Measurements from ENCODE around the gene RBFOX1.

The RBFOX1 gene

GRCh38 chr16:7644811-7645210 lies 312.2 kb downstream of the RBFOX1 start:
- no peak overlapping the region for H3K4me3 ChIP-seq (ENCODE audit: low read depth, low read length, poor library complexity, severe bottlenecking)
- no peaks in the 10 kb centered on the region for H3K9me3 ChIP-seq (ENCODE audit: low read length)
- no peaks in the 10 kb centered on the region for H4K20me1 ChIP-seq (ENCODE audit: insufficient read depth, low read length)
- H3K4me2 ChIP-seq (ENCODE audit: low read length) = no peak overlapping the region
- TF ChIP-seq CTCF (IDR thresholded peaks at IDR 0.05; ENCODE audit: low read length) (no peak), EZH2 (IDR thresholded peaks at IDR 0.05; ENCODE audit: borderline replicate concordance, low read length) (no peak)
- no peaks in the 10 kb centered on the region for H3K27me3 ChIP-seq (ENCODE audit: insufficient read depth, low read length)
- no peaks in the 10 kb centered on the region for H3K9me2 ChIP-seq (ENCODE audit: low read depth, low read length)
- no peak overlapping the region for H3K27ac ChIP-seq (ENCODE audit: low read depth, low read length, poor library complexity, severe bottlenecking)
- H3K36me3 ChIP-seq (ENCODE audit: insufficient read depth, low read length) = no peaks in the 10 kb centered on the region
- H2AFZ ChIP-seq (ENCODE audit: low read length) = no peak overlapping the region
- no peaks in the 10 kb centered on the region for H3F3A ChIP-seq (ENCODE audit: insufficient read depth, low read length)
- no peak overlapping the region for H3K9ac ChIP-seq (ENCODE audit: low read length)
- no peaks in the 10 kb centered on the region for H3K4me1 ChIP-seq (ENCODE audit: insufficient read depth, low read length, severe bottlenecking)
- H3K79me2 ChIP-seq (ENCODE audit: insufficient read depth, low read length) = no peaks in the 10 kb centered on the region

- Histone ChIP-seq H3F3A (ENCODE audit: insufficient read depth, low read length) (no peaks in the 10 kb centered on the region), H3K4me3 (ENCODE audit: low read depth, low read length, poor library complexity, severe bottlenecking) (no peak overlapping the region), H3K27me3 (ENCODE audit: insufficient read depth, low read length) (no peaks in the 10 kb centered on the region), H3K79me2 (ENCODE audit: insufficient read depth, low read length) (no peaks in the 10 kb centered on the region), H3K4me2 (ENCODE audit: low read length) (no peak overlapping the region), H2AFZ (ENCODE audit: low read length) (no peak overlapping the region), H3K27ac (ENCODE audit: low read depth, low read length, poor library complexity, severe bottlenecking) (no peak overlapping the region), H3K4me1 (ENCODE audit: insufficient read depth, low read length, severe bottlenecking) (no peaks in the 10 kb centered on the region), H3K9me2 (ENCODE audit: low read depth, low read length) (no peaks in the 10 kb centered on the region), H3K36me3 (ENCODE audit: insufficient read depth, low read length) (no peaks in the 10 kb centered on the region), H3K9ac (ENCODE audit: low read length) (no peak overlapping the region), H4K20me1 (ENCODE audit: insufficient read depth, low read length) (no peaks in the 10 kb centered on the region), H3K9me3 (ENCODE audit: low read length) (no peaks in the 10 kb centered on the region)
- TF ChIP-seq CTCF (IDR thresholded peaks at IDR 0.05; ENCODE audit: low read length) (no peak), EZH2 (IDR thresholded peaks at IDR 0.05; ENCODE audit: borderline replicate concordance, low read length) (no peak)
Measured at GRCh38 chr16:7646821-7647500, 314.3 kb downstream of the RBFOX1 start.

GRCh38 chr16:7650431-7650830 lies 317.8 kb downstream of the RBFOX1 start:
- no peak overlapping the region for H2AFZ ChIP-seq (ENCODE audit: low read length)
- no peak overlapping the region for H3K9ac ChIP-seq (ENCODE audit: low read length)
- H3K4me3 ChIP-seq (ENCODE audit: low read depth, low read length, poor library complexity, severe bottlenecking) = no peak overlapping the region
- TF ChIP-seq EZH2 (IDR thresholded peaks at IDR 0.05; ENCODE audit: borderline replicate concordance, low read length) (no peak), CTCF (IDR thresholded peaks at IDR 0.05; ENCODE audit: low read length) (no peak)
- no peaks in the 10 kb centered on the region for H3K4me1 ChIP-seq (ENCODE audit: insufficient read depth, low read length, severe bottlenecking)
- H3K9me2 ChIP-seq (ENCODE audit: low read depth, low read length) = no peaks in the 10 kb centered on the region
- H3F3A ChIP-seq (ENCODE audit: insufficient read depth, low read length) = no peaks in the 10 kb centered on the region
- H3K79me2 ChIP-seq (ENCODE audit: insufficient read depth, low read length) = no peaks in the 10 kb centered on the region
- no peaks in the 10 kb centered on the region for H3K36me3 ChIP-seq (ENCODE audit: insufficient read depth, low read length)
- H3K27ac ChIP-seq (ENCODE audit: low read depth, low read length, poor library complexity, severe bottlenecking) = no peak overlapping the region
- no peak overlapping the region for H3K4me2 ChIP-seq (ENCODE audit: low read length)
- no peaks in the 10 kb centered on the region for H3K9me3 ChIP-seq (ENCODE audit: low read length)
- H3K27me3 ChIP-seq (ENCODE audit: insufficient read depth, low read length) = no peaks in the 10 kb centered on the region
- H4K20me1 ChIP-seq (ENCODE audit: insufficient read depth, low read length) = no peaks in the 10 kb centered on the region

Data from OCI-LY1 (cell line).